Hypothalamus (tissue), 51 donors: ENCODE measurements around the gene TTBK1.
"Not testable (repeated sequence)": the region's sequence is repeated elsewhere in the genome, so short reads cannot be mapped to it uniquely, and the experiment has no call there.

Source experiments
- DNase-seq, 51 donors: peaks; one replicate each; lab custom pipeline; 2025; lab: John Stamatoyannopoulos, UW

TTBK1 gene

DNA sequence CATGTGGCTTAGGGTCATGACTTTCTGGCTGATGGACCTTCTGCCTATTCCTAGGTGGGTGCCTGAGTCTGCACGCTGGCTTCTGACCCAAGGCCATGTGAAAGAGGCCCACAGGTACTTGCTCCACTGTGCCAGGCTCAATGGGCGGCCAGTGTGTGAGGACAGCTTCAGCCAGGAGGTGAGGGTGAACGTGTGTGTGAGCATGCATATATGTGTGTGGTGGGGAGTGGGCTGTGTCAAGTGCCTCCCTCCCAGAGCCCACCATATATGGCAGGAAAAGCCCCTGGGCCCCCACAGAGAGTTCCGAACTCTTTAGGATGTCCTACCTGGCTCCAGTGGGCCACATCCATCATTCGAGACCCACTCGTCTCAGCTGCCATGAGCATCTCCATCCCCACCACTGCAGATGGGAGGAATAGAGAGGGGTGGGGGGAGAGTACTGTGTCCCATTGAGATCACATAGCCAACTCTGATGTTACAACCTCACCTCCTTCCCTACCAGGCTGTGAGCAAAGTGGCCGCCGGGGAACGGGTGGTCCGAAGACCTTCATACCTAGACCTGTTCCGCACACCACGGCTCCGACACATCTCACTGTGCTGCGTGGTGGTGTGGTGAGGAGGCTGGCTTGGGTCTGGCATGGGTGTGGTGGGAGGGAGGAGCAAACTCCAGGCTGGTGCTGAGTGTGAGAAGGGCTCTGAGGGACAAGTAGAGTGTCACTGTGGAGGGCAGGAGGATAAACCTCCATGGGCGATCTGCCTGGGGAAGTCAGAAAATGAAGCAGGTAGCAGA is 58.0 kb downstream of the TTBK1 start:
- DNase-seq, result no peak

DNA sequence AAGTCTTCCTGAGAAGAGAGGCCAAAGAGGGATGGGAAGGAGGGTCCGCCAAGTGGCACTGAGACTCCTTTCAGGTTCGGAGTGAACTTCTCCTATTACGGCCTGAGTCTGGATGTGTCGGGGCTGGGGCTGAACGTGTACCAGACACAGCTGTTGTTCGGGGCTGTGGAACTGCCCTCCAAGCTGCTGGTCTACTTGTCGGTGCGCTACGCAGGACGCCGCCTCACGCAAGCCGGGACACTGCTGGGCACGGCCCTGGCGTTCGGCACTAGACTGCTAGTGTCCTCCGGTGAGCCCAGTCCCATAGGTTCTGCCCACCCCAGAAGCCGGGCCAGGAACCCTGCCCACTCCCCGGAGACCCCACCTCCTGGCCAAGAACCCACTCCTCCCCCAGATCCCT is 58.8 kb downstream of the TTBK1 start:
- no peak for DNase-seq

DNA sequence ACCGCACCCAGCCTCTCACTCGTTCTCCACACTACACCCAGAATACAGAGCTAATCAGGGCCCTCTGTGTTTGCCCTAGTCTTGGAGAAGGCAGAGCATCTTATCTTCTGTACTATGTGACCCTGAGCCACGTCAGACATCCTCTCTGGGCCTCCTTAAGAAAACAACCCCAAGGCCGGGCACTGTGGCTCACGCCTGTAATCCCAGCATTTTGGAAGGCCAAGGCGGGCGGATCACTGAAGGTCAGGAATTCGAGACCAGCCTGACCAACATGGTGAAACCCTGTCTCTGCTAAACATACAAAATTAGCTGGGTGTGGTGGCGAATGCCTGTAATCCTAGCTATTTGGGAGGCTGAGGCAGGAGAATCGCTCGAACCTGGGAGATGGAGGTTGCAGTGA is 59.7 kb downstream of the TTBK1 start:
- not testable (repeated sequence) for DNase-seq

DNA sequence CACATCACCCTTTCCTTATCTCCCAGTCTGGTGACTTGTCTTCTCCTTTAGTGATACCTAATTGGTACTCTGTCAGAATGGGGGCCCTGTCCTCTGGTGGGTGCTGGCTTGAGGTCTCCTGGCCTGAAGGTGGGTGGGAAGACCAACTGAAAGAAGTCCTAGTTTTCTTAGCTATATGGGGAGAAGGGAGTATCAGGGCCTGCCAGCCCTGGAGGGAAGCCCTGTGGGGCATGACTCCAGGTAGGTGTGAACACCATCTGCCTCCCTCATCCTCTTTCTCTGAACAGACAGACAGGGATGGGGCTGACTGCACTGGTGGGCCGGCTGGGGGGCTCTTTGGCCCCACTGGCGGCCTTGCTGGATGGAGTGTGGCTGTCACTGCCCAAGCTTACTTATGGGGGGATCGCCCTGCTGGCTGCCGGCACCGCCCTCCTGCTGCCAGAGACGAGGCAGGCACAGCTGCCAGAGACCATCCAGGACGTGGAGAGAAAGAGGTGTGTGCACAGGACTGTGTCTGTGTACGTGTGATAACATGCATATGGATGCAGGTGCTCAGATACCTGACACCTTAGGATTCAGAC is 60.6 kb downstream of the TTBK1 start:
- DNase-seq, result no peak

DNA sequence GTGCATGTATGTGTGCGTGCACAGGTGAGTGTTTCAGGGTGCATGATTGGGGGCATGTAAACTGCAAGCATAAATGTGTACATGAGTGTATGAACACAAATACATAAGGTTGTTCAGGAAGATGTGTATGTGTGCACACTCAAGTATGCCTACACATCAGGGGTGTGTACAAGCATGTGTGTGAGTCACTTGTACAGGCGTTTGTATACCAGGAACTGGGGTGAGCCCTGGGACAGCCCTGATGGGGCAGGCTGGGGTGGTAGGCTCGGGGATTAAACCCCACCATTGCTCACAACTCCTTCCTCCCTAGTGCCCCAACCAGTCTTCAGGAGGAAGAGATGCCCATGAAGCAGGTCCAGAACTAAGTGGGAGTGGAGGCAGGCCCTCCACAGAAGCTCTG is 61.1 kb downstream of the TTBK1 start:
- DNase-seq, result no peak

DNA sequence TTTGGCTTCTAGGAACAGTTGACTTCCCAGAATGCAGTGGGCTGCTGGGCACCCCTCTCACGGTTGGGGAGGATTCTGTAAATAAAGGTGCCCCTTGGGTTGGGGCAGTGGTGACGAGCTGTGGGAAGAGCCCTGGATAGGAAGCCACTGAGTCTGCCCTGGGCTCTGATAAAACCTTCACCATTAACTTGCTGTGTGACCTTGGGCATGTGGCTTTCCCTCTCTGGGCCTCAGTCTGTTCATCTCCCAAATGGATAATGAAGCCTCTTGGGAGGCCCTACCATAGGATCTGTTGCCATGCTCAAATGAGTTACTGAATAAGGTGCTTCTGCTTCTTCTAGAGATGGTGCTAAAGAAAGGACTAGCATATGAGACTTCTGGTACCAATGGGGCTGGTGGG is 61.6 kb downstream of the TTBK1 start:
- no peak for DNase-seq

DNA sequence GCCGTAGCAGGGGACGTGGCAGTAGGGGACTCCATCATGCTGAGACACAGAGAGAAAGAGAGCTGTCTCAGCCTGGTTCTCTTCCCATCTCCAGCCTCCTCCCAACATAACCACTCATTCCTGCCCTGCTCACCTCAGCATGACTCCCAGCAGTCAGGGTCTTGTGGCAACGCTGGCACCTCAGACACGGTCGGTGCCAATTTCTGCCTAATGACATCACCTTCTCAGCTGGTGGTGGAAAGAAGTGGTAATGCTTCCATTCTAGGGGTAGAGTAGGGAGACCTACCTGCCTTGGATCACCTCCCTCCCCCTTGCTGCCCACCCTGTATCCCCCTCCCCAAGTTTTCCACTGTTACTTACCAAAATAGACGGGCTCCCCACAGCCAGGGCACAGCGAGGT is 62.8 kb downstream of the TTBK1 start:
- DNase-seq, result no peak

DNA sequence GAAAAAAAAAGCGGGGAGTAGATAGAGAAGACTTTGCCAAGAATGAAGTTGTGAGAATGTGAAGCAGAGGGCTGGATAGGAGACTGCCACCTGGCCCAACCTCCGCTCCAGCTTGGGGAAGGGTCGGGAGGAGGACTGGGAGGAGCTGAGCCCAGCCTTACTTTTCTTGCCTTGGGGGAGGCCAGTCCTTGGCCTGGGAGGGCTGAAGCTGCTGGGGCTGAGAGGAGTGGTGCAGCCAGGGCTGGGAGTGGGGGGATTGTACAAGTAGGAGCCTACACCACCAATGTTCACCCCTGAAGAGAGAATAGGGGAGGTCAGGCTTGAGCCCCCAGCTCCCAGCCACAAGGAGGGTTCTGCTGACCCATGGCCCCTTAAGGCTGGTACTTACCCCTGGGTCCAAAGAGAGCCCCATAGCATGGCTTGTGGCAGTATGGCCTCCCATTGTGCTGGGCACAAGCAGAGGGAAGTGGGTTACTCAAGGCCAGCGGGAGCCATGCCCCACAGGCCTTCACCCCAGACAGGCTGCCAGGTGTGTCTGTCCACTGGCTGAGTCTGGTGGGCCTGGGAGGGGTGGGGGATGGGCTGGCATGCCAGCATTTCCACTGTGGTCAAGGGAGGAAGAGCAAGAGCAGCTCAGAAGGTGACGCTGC is 64.3 kb downstream of the TTBK1 start:
- DNase-seq, result no peak

DNA sequence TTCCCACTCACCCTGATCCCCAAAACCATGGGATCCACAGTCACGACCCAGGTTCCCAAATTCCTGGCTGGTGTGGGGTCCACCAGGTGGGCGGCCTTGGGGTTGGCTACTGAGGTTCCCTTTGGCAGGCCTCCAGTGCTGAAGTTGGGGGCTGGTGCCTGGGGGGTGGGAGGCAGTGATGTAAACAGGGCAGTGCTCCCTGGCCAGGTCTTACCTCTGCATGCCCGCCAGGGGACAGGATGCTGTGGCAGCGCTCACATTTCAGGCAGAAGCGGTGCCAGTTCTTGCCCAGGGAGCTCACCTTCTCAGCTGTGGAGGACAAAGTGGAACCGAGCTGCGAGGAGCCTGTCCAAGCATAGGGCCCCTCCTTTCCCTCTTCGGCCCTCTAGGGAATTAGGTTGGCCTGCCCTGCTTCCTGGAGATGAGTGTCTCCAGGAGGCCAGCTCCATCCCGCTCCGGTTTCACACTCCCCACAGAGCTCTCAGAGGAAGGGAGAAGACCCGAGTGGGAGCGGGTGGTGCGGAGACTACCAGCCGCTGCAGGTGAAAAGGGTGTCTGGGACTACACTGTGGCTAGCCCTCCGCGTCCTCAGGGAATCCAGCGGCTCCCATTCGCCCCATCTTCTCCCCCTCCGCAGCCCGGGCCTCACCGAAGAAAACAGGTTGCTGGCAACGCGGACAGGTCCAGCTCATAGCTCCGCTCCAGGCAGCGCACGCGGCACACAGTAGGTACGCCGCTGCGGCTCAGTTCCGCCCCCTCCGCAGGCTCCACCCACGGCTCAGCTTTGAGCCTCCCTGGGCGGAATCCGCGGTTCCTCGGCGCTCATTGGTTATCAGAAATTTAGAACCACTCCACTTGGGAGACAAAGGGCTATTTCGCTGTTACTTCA is 65.1 kb downstream of the TTBK1 start, which contains the start of gene CRIP3:
CRIP3 (minus strand) TSS at position 726 of the 889 bp plus-strand sequence; CDS start at position 692, 34 bp downstream.
- DNase-seq, result peak in 4 of 51 donors; percentile 10 to 23 (median 18)

DNA sequence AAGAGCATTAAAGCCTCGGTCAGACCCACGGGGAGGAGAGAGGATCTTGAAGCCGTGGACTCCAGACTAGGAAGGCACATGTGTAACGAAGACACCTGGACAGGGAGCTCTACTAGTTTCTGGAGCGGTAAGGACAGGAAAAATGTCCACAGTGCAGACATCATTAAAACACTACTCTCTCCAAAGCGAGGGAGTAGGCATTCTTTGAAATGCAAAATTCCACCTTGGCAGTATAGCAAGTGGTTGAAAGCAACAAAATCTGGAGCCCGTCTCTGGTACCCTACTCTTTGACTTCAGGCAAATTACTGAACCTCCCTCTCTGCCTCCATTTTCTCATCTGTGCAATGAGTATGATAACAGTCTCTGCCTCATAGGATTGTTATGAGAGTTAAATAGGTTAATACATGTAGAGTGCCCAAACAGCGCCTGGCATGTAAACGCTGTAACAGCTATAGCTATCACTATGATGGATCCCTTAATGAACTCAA is 65.8 kb downstream of the TTBK1 start:
- DNase-seq, result no peak

DNA sequence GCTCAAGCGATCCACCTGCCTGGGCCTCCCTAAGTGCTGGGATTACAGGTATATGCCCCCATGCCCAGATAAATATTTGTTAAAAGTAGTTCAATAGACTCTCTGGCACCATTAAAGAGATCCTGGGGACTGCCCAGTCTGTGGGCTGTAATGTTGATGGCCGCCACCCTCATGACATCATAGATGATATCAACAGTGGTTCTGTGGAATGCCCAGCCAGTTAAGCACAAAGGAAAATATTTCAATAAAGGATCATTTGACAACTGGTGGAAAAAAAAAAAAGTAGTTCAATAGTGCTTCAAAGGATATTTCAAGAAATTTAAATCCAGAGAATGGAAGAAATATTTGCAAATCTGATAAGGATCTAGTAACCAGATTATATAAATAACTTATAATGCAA is 66.9 kb downstream of the TTBK1 start:
- no peak for DNase-seq

DNA sequence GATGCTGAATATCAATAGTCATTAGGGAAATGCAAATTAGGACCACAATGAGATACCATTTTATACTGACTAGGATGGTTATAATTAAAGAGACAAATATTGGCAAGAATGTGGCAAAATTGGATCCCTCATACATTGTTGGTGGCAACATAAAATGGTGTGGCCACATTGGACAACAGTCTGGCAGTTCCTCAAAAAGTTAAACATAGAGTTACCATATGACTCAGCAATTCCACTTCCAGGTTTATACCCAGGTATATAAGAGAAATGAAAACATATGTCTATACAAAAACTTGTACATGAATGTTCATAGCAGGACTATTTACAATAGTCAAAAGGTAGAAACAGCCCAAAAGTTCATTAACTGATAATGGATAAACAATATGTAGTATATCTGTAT is 67.3 kb downstream of the TTBK1 start:
- no peak for DNase-seq

DNA sequence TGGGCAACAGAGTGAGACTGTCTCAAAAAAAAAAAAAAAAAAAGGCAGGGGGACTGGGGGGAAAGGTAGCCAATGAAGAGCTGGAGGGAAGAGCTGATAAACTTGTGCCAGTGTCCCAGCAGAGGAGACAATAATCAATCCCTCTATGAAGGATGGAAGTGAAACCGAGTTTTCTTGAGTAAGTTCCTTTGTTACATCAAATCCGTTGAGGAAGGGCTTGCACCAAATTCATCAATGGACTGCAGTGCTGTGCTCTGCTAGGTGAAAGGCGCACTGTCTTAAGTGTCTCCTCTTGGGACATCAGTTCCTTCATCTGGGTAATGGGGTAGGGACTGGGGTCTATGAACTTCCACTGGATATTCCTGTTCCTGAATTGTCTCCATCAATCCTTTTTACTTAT is 68.4 kb downstream of the TTBK1 start:
- DNase-seq, result no peak

DNA sequence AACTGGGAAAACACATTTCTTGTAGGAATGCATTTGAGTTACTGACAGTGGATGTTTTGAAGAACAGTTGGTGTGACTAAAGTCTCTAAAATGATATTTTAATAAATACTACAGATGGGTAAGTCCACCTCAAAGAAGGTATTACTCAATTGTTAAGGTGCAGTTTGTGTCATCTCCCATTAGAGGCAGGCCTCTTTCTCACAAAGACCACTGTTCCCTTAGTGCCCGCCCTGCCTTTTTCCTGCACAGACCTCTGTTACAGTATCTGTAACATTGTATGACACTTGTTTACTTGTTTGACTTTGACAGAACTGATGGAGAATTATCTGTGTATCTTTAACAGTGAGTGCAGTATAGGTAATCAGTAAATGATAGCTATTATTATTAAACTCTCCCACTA is 70.5 kb downstream of the TTBK1 start:
- no peak for DNase-seq

DNA sequence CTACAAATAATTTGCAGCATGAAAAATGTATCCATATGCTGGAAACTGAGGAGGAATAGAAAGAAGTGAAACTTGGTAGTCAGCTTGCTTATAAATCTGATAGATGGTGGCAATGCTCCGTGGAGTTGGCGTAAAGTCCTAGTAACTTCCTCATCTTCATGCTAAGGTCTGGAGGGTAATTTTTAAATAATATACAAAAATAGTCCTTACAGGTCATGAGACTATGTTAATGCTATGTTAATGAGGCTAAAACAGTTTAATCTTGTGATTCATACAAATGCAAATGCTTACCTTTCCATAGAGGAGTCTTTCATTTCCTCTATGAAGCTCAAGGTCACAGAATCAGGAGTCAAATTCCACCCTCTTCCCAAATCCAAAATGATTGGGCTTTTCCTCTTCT is 74.7 kb downstream of the TTBK1 start:
- DNase-seq, result no peak

DNA sequence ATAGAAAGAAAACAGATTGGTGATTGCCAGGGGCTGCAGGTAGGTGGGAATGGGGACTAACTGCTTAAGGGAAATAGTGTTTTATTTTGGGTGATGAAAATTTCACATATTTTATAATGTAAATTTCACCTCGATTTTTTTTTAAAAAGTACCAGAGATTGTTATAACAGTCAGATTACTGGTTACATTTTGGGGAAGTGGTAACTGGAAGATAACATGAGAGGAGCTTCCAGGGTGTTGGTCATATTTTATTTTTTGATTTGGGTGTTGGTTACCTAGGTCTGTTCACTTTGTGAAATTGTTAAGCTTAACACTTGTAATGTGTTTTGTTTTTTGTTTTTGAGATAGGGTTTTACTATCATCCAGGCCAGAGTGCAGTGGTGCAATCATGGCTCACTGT is 82.6 kb downstream of the TTBK1 start:
- no peak for DNase-seq

DNA sequence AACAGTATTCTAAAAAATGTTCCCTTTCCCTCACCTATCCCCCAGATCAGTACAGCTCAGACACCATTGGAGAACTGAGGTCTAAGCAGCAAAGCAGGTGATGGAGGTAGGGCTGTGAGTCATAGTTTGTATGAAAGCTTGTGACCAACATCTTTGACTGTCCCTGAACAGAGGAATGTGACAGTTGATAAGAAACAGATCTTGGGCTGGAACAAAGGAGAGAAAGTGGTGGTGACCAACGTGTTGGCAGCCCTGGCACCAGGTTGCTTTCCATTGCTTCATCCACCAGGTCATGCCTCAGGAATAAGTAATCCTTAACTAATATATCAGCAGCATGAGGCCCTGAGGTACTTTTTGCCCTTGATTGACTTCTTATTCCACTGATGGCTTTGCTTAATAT is 85.2 kb downstream of the TTBK1 start:
- no peak for DNase-seq

DNA sequence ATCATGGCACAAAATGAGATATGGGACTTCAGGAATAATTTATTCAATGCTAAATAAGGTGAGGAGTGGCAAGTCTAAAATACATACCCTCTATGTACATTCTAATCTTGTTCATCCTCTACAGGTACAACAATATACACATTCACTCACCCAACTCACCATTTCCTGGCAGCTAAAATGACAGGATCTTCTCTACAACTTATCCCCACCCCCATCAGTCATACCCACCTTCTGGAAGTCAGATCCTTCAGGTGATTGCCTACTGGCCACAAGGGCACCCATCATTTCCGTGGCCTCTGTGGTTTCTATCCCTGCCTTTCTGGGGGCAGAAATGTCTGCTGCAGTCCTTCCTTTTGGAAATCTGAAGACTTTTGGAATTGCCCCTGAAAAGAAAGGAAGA is 88.2 kb downstream of the TTBK1 start:
- no peak for DNase-seq

DNA sequence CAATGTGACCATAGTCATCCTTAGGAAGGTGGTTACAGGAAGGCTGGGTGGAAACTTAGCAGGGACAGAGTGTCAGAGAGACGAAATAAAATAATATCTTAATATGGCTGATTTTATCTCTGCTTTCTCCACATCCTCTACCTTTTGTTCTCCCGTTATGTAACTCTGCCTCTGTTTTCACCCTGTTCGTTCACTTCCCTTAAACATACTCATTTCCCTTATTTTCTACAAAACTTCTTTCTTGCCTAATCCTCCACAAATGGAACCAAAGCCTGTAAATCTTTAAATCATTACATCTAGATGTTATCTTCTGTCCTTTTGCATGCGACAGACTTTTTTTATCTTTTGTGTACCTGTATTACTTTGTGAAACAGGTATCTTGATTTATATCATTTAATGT is 88.6 kb downstream of the TTBK1 start:
- DNase-seq, result no peak

DNA sequence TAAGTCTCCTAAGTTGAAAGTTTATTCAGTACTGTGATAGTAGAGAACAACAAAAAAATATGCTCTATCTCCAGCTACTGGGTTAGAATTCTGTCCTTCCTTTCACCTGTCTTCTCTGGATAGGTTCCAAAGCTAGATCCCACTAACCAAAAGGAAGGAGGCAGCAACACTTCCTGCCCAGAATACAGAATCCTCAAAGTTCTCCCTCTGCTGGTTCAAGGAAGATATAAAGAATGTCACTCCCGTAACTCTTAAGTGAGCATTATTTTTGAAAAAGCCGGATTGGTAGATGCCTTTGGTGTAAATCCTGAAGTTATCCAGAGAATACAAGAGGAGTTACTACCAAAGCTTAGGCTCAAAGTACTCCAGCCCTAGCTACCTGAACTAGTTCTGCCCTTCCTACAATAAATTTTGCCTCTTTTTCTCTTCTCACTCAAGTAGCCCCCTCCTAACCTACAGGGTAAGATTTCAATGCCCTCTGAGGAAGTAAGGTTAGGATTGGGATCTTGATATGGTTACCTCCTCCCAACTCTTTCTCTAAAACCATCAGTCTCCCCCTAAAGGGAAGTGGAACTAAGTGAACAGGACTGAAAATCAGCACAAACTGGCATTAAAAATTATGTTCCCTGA is 91.3 kb downstream of the TTBK1 start:
- peak in 1 of 51 donors; percentile 16 for DNase-seq
